Lower leg skin (tissue), 4 donors: ENCODE data around the gene AMBRA1. TPM values are rescaled to one million over a fixed set of nuclear protein-coding genes. Genes with fewer than 3 reads are reported as not detected.

Source experiments
- DNase-seq, 2 donors: peaks; one replicate each; pipeline ENCODE4 v3.0.0-alpha.2; 2019; ENCODE audit warnings: low spot score in 2 of 2
- H3K4me3 ChIP-seq: fragments of 200-600 bp; sonication (generic); 2 replicates; pipeline ENCODE4 v1.5.1; 2017; ENCODE audit warnings: mild to moderate bottlenecking, low read depth; ENCODE audit not compliant: poor library complexity, severe bottlenecking
- POLR2A ChIP-seq, 2 donors: fragments of 450-650 bp; IDR thresholded peaks; one replicate each; pipeline ENCODE4 v1.6.1; 2016 to 2017; ENCODE audit warnings: antibody characterized with exemption in 2 of 2, mild to moderate bottlenecking in 1 of 2, moderate library complexity in 1 of 2
- WGBS, 2 donors: methylation state at CpG; one replicate each; pipeline ENCODE4 v1.1.5; 2018; 5-methylcytosine and 5-hydroxymethylcytosine counted together
- intact Hi-C: fragments of 100-400 bp; cut with DNase I; formaldehyde crosslinking; loops from one replicate; pipeline ENCODE4 v1.15.0; 2023; ENCODE audit warnings: low total_unique reads
- total RNA-seq, 4 donors: library from RNA; depleted of rRNA; stranded (reverse); fragments of >200 nt; gene quantifications; one replicate each; pipeline ENCODE4 v1.1.0, GENCODE V29; 2016
- TF ChIP-seq, protein P1 (sequence below), 3 donors: fragments of 450-650 bp; IDR thresholded peaks; one replicate each; pipeline ENCODE4 v1.5.1; 2016; ENCODE audit warnings: antibody characterized with exemption in 3 of 3, mild to moderate bottlenecking in 3 of 3, moderate library complexity in 2 of 3

The AMBRA1 gene
- total RNA-seq, 4 donors from 2014 or later, result 31.5 to 67.5 (median 36.2) TPM

DNA sequence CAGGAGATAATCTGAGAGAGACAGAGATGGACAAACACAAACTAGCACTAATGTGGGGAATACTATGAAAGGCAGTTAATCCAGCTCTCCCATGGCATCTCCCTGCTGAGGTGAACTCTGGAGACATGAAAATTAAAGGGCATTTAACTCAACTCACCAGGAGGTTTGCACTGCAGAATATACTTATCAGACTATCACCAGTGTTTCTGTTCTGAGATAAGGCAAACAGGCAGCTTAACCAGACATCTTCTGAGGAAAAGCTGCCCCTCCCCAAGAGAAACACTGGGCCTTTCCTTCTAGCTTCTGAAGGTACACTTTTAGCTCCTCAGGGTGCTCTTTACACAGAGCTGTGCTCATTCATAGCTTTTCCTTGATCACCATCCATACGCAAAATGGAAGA is 85.5 kb downstream of the AMBRA1 start:
- no peak for DNase-seq
- H3K4me3 ChIP-seq, result no peak overlapping the region
- TF ChIP-seq, protein P1, sequence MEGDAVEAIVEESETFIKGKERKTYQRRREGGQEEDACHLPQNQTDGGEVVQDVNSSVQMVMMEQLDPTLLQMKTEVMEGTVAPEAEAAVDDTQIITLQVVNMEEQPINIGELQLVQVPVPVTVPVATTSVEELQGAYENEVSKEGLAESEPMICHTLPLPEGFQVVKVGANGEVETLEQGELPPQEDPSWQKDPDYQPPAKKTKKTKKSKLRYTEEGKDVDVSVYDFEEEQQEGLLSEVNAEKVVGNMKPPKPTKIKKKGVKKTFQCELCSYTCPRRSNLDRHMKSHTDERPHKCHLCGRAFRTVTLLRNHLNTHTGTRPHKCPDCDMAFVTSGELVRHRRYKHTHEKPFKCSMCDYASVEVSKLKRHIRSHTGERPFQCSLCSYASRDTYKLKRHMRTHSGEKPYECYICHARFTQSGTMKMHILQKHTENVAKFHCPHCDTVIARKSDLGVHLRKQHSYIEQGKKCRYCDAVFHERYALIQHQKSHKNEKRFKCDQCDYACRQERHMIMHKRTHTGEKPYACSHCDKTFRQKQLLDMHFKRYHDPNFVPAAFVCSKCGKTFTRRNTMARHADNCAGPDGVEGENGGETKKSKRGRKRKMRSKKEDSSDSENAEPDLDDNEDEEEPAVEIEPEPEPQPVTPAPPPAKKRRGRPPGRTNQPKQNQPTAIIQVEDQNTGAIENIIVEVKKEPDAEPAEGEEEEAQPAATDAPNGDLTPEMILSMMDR (IDR thresholded peaks at IDR 0.05), result no peak
- no peak for TF ChIP-seq POLR2A (IDR thresholded peaks at IDR 0.05)
- WGBS, 2 donors, result 97 to 100% methylated on average over 1 of the region's 1 CpG
- intact Hi-C loops, result no loop called here

DNA sequence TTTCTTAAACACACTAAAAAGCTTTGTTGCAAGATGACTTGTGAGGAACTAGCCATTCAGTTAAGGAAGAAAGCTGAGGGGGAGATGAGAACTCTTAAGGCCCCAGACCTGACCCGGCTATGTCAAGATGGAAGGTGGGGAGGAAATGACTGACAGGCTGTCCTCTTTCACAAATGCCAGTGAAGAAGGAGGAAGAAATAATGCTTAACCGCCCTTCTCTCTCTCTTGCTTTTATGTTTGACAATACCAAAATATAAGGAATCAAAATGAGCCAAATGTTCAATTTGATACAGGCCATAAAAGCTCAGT is 87.4 kb downstream of the AMBRA1 start:
- intact Hi-C loops, result no loop called here
- no peak for DNase-seq
- 91 to 93% methylated on average over 2 of the region's 2 CpGs for WGBS, 2 donors

DNA sequence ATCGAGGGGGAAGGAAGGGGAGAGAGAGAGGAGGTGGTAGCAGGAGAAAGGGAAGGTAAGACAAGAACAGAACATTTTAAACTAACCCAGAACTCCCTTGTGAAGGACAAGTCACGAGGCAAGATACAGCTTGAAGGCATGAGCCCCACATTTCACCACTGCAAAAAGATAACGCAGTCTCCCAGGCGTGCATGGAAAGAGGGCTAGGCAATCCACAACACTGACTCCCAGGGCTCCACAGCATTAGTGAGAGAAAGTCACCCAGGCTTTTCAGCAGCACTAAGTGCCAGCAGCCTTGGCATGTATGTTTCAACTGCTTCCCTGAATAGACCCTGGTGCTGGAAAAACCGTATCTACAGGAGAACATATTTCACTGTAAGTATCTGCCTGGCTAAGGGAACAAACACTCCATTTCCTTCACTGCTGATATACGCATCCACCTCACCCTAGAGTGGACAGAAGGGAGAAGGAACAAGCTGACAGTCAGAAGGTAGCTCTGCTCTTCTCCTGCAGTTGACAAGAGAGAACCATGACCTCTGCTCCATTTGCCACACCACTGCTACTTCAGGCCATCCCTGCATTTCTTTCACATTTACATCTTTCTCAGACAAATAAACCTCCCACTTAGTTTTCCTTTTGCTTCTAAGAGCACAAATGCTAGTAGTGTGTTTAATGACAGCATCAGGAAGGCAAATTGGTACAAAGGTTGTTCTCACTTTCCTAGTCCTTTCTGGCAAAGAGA is 87.9 kb downstream of the AMBRA1 start:
- H3K4me3 ChIP-seq, result no peak overlapping the region
- WGBS, 2 donors, result 82 to 83% methylated on average over 6 of the region's 6 CpGs
- intact Hi-C loops, result no loop called here
- no peak for DNase-seq
- TF ChIP-seq POLR2A (IDR thresholded peaks at IDR 0.05), result no peak
- TF ChIP-seq, protein P1 (IDR thresholded peaks at IDR 0.05), result no peak

More for the DNA sequence above, 87.4 kb downstream of the AMBRA1 start:
- no peak overlapping the region for H3K4me3 ChIP-seq
- TF ChIP-seq, protein P1 (IDR thresholded peaks at IDR 0.05), result no peak
- TF ChIP-seq POLR2A (IDR thresholded peaks at IDR 0.05), result no peak

DNA sequence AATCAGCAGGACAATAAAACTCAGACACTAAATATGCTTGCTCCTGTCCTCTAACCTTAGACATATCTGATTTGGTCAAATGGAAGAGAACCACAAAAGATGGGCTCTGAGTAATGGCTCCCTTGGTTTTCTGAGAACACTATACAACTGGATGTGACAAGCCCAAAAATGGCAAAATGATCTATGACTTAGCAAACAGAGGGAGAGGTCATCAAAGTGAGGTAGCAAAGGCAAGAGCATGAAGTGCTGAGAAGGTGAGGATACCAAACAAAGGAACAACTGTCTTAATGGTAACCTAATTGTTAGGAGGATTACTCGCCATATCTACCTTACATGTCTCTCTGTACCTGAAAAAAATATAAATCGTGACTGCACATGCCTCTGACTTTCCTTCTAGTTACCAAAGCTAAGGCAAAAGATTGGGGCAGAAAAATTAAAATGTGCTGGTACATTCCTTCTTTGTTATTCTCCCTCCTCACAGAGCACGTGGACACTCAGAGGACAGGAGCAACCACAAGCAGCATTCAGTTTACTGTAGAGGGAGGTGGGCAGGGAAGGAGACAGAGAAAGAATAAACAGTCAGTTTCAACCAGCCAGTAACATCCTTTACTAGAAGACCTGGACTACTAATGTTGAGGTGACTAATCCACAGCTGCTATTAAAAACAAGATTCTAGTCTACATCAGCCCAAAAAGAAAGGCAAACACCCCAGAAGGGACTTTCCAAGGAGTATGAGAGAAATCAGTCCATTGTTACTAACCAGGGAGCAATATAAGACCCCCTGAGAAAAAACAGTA is 88.8 kb downstream of the AMBRA1 start:
- intact Hi-C loops, result no loop called here
- DNase-seq, result no peak
- H3K4me3 ChIP-seq, result no peak overlapping the region
- no peak for TF ChIP-seq POLR2A (IDR thresholded peaks at IDR 0.05)
- TF ChIP-seq, protein P1 (IDR thresholded peaks at IDR 0.05), result no peak
- 68 to 84% methylated on average over 3 of the region's 3 CpGs for WGBS, 2 donors

DNA sequence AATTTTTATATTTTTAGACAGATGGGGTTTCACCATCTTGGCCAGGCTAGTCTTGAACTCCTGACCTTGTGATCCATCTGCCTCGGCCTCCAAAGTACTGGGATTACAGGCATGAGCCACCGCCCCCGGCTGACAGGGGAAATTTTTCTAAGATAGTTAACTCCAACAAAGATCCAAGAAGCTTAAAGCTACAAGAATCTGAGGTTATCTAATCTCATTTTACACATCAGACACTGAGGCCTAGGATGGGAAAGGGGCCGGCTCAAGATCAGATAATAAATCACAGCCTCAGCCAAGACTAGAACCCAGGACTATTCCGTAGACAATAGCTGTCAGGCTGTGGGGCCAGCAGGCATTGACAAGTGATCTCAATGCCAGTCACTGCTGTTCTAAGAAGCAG is 94.0 kb downstream of the AMBRA1 start:
- intact Hi-C loops, result no loop called here
- DNase-seq, result no peak
- no peak overlapping the region for H3K4me3 ChIP-seq
- TF ChIP-seq, protein P1 (IDR thresholded peaks at IDR 0.05), result no peak
- 88 to 92% methylated on average over 5 of the region's 5 CpGs for WGBS, 2 donors
